DOHH2 (cell line): ENCODE data around the gene MAGED4.

Experiments
- H3F3A ChIP-seq: fragments of 200-600 bp; sonication (generic), shearing (Covaris generic); 2 replicates; pipeline ENCODE4 v1.6.0; 2016; ENCODE audit warnings: antibody characterized with exemption, mild to moderate bottlenecking; ENCODE audit not compliant: control insufficient read depth, insufficient read depth
- H3K27ac ChIP-seq: fragments of 200-600 bp; sonication (generic); 2 replicates; pipeline ENCODE4 v1.5.1; 2014; ENCODE audit warnings: low read depth, mild to moderate bottlenecking, low read length, moderate library complexity
- H3K27me3 ChIP-seq: fragments of 200-600 bp; sonication (generic); 2 replicates; pipeline ENCODE4 v1.6.1; 2014; ENCODE audit warnings: mild to moderate bottlenecking, low read length, mixed read lengths; ENCODE audit not compliant: control insufficient read depth
- H3K36me3 ChIP-seq: fragments of 200-600 bp; sonication (generic); 2 replicates; pipeline ENCODE4 v1.6.1; 2014; ENCODE audit warnings: mild to moderate bottlenecking, low read length, moderate library complexity, mixed read lengths; ENCODE audit not compliant: control insufficient read depth
- H3K4me1 ChIP-seq: fragments of 200-600 bp; sonication (generic); 2 replicates; pipeline ENCODE4 v1.6.1; 2014; ENCODE audit warnings: mild to moderate bottlenecking, low read length, mixed read lengths; ENCODE audit not compliant: control insufficient read depth
- H3K4me2 ChIP-seq: fragments of 200-600 bp; sonication (generic); 2 replicates; pipeline ENCODE4 v1.6.0; 2014; ENCODE audit warnings: mild to moderate bottlenecking, low read length, moderate library complexity
- H3K4me3 ChIP-seq: fragments of 200-600 bp; sonication (generic); 2 replicates; pipeline ENCODE4 v1.5.1; 2014; ENCODE audit warnings: mild to moderate bottlenecking, low read length, mixed read lengths
- H3K79me2 ChIP-seq: fragments of 200-600 bp; sonication (generic); 2 replicates; pipeline ENCODE4 v1.6.1; 2014; ENCODE audit warnings: mild to moderate bottlenecking, low read length, mixed read lengths; ENCODE audit not compliant: control insufficient read depth
- H3K9me2 ChIP-seq: fragments of 200-600 bp; sonication (generic); replicated peaks from 2 replicates; pipeline ENCODE4 v1.6.1; 2014; ENCODE audit warnings: mild to moderate bottlenecking, low read length, mixed read lengths; ENCODE audit not compliant: control insufficient read depth
- H3K9me3 ChIP-seq: fragments of 200-600 bp; sonication (generic); 2 replicates; pipeline ENCODE4 v1.6.1; 2014; ENCODE audit warnings: antibody characterized with exemption, low read length, mixed read lengths; ENCODE audit not compliant: control insufficient read depth, insufficient read depth
- H4K20me1 ChIP-seq: fragments of 200-600 bp; sonication (generic); 2 replicates; pipeline ENCODE4 v1.6.0; 2014; ENCODE audit warnings: low read depth, mild to moderate bottlenecking, antibody characterized with exemption, low read length, moderate library complexity; ENCODE audit not compliant: control insufficient read depth, insufficient read depth
- CTCF ChIP-seq: fragments of 200-600 bp; sonication (generic); IDR thresholded peaks from one replicate; pipeline ENCODE4 v1.5.1; 2014; ENCODE audit warnings: antibody characterized with exemption, mild to moderate bottlenecking, low read depth, low read length; ENCODE audit not compliant: poor library complexity, severe bottlenecking
- EZH2phosphoT487 ChIP-seq: fragments of 200-600 bp; sonication (generic); IDR thresholded peaks from 2 replicates; pipeline ENCODE4 v1.6.1; 2017; ENCODE audit warnings: borderline replicate concordance, mild to moderate bottlenecking, antibody characterized with exemption, low read length, moderate library complexity, mixed read lengths

The MAGED4 gene

GRCh38 chrX:52220936-52221335 is 36.2 kb downstream of the MAGED4 start:
- TF ChIP-seq EZH2phosphoT487 = no peak
- no peak for TF ChIP-seq CTCF
- Histone ChIP-seq H3K36me3 (no peaks in the 10 kb centered on the region), H3K9me3 (no peaks in the 10 kb centered on the region), H3K9me2 (no peaks in the 10 kb centered on the region), H3K79me2 (no peaks in the 10 kb centered on the region), H4K20me1 (no peaks in the 10 kb centered on the region), H3K4me2 (no peak overlapping the region), H3K27ac (no peak overlapping the region), H3K4me1 (no peaks in the 10 kb centered on the region), H3K4me3 (no peak overlapping the region), H3K27me3 (no peaks in the 10 kb centered on the region), H3F3A (no peaks in the 10 kb centered on the region)
